Heart right ventricle (tissue), 16 donors: ENCODE measurements around the gene CAND2. TPM values are rescaled to one million over a fixed set of nuclear protein-coding genes. Genes with fewer than 3 reads are reported as not detected.
"Not testable (repeated sequence)": the region's sequence is repeated elsewhere in the genome, so short reads cannot be mapped to it uniquely, and the experiment has no call there.

Experiments
- ATAC-seq, 8 donors: fragments of 200-7000 bp; cut with Tn5 transposase; one replicate each; pipeline ENCODE4 v1.9.1; 2020; ENCODE audit warnings: mild to moderate bottlenecking in 8 of 8, moderate library complexity in 8 of 8, moderate number of reproducible peaks in 1 of 8
- DNase-seq, 2 donors: peaks; one replicate each; pipeline ENCODE4 v3.0.0-alpha.2; 2020
- H3K27ac ChIP-seq, 10 donors: fragments of 200-600 bp; sonication (generic) in 2 of 10; one replicate each; pipeline versions ENCODE4 v1.5.0 to v1.8.0; 2020 to 2022; ENCODE audit warnings: mild to moderate bottlenecking in 3 of 10
- H3K27me3 ChIP-seq, 7 donors: fragments of 200-600 bp; one replicate each; pipeline ENCODE4 v1.8.0; 2021 to 2022; ENCODE audit warnings: mild to moderate bottlenecking in 2 of 7
- H3K36me3 ChIP-seq, 9 donors: fragments of 200-600 bp; sonication (generic) in 1 of 9; one replicate each; pipeline versions ENCODE4 v1.5.0 to v1.8.0; 2020 to 2022; ENCODE audit warnings: mild to moderate bottlenecking in 2 of 9
- H3K4me1 ChIP-seq, 9 donors: fragments of 200-600 bp; sonication (generic) in 1 of 9; one replicate each; pipeline versions ENCODE4 v1.5.0 to v1.8.0; 2020 to 2022; ENCODE audit warnings: mild to moderate bottlenecking in 4 of 9
- H3K4me3 ChIP-seq, 10 donors: fragments of 200-600 bp; sonication (generic) in 2 of 10; one replicate each; pipeline versions ENCODE4 v1.5.0 to v1.8.0; 2020 to 2022; ENCODE audit warnings: mild to moderate bottlenecking in 7 of 10, moderate library complexity in 2 of 10
- H3K9me3 ChIP-seq, 11 donors: fragments of 200-600 bp in 10 of 11; sonication (generic) in 2 of 11; one replicate each; pipeline versions ENCODE4 v1.5.0 to v1.8.0; 2013 to 2022; ENCODE audit warnings: mild to moderate bottlenecking in 2 of 11, control low read depth in 1 of 11, moderate library complexity in 1 of 11
- WGBS, 2 donors: extraction: QIAGEN DNeasy Blood & Tissue Kit; methylation state at CpG; one replicate each; pipeline ENCODE4 v1.1.7; 2013; ENCODE audit warnings: inconsistent platforms in 1 of 2; 5-methylcytosine and 5-hydroxymethylcytosine counted together
- intact Hi-C, 10 donors: fragments of 100-400 bp; cut with DNase I; formaldehyde crosslinking; loops; one replicate each; pipeline versions ENCODE4 v1.11.1 to v1.14.2; 2022
- polyA plus RNA-seq, 2 donors: library from polyadenylated mRNA; stranded (reverse); fragments of 200-250 nt; gene quantifications; one replicate each; pipeline ENCODE4 v1.2.3, GENCODE V29; 2013
- total RNA-seq, 10 donors: library from RNA; stranded (reverse); fragmentation: NEBNext Ultra II Directional in 3 of 10; extraction: Animal tissue kit (Norgen Biotek cat#: 25700) in 3 of 10; gene quantifications; one replicate each; pipeline versions ENCODE4 v1.2.1 to v1.2.4, GENCODE V29; 2021 to 2023
- TF ChIP-seq, protein P1 (sequence below), 9 donors: fragments of 200-600 bp; sonication (generic) in 2 of 9; IDR thresholded peaks; one replicate each; pipeline versions ENCODE4 v1.5.0 to v1.8.0; 2021 to 2022; ENCODE audit warnings: antibody characterized with exemption in 9 of 9, mild to moderate bottlenecking in 5 of 9, moderate library complexity in 1 of 9
- donor health status: Arrhythmogenic right ventricular cardiomyopathy.
- donor health status: ischemic (EF 13 %, LVEDD 7.1; RV severe dilation, severe dysfunction).
- donor health status: healthy with polysubstance abuse.
- donor health status: DM: no; HTN: yes; CAD: no.
- donor health status: DM: no; HTN: no; CAD: no.
- donor health status: ischemic (EF 25% LVEDD 6.9; RV normal size, moderate dysfunction).
- donor health status: ischemic (EF 25% LVEDD 5.7; RV mildly dilated, moderate dysfunction).
- donor health status: healthy.
- donor health status: DM: yes; HTN: yes; CAD: no.
- donor health status: Ischemic cardiomyopathy.
- donor health status: ischemic (EF 35%, LVEDD 5.7; RV mildly dilated, moderate dysfunction).
- donor health status: nonischemic (EF 11% LVEDD 7.7; RV severe dilation, severe dysfunction).
- donor health status: DM: yes; HTN: yes; CAD: no.
- donor health status: PGD.
- donor health status: ischemic (EF 29% LVEDD 5.4; RV normal size, mild dysfunction).
- donor health status: nonischemic (EF 23%, LVEDD 6.1; RV moderate dilation, normal function).

The CAND2 gene
- total and polyA plus RNA-seq, 12 donors, result 9.2 to 99.0 (median 63.1) TPM

DNA sequence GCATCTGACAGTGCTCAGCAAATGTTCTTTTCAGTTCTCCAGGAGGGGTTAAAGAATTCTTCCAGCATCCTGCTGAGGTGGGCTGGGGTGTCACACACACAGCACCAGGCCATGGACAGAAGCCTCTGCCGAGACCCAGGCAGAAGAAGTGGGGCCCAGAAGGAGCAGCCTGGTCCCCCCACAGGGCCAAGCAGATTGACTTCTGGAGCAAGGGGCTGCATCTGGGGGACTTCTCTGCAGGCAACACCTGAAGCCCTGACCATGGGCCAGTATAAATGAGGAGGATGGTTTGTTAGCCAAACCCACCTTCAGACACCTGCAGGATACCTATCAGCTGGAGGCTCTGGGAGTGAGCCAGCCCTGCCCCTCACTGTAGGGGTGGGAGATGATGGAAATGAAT is 21.3 kb upstream of the CAND2 start:
- Histone ChIP-seq H3K36me3 (no peaks in the 10 kb centered on the region), H3K4me3 (no peak overlapping the region), H3K27me3 (peaks cover 0 to 4% (median 0%) of the 10 kb centered on the region in 7 donors), H3K9me3 (no peaks in the 10 kb centered on the region), H3K4me1 (peaks cover 0 to 16% (median 3%) of the 10 kb centered on the region in 9 donors), H3K27ac (no peak overlapping the region)
- WGBS, 2 donors, result 76 to 85% methylated on average over 1 of the region's 1 CpG
- TF ChIP-seq, protein P1, sequence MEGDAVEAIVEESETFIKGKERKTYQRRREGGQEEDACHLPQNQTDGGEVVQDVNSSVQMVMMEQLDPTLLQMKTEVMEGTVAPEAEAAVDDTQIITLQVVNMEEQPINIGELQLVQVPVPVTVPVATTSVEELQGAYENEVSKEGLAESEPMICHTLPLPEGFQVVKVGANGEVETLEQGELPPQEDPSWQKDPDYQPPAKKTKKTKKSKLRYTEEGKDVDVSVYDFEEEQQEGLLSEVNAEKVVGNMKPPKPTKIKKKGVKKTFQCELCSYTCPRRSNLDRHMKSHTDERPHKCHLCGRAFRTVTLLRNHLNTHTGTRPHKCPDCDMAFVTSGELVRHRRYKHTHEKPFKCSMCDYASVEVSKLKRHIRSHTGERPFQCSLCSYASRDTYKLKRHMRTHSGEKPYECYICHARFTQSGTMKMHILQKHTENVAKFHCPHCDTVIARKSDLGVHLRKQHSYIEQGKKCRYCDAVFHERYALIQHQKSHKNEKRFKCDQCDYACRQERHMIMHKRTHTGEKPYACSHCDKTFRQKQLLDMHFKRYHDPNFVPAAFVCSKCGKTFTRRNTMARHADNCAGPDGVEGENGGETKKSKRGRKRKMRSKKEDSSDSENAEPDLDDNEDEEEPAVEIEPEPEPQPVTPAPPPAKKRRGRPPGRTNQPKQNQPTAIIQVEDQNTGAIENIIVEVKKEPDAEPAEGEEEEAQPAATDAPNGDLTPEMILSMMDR (IDR thresholded peaks at IDR 0.05), result no peak
- ATAC-seq (peak in 1 of 8 donors; percentile 17), DNase-seq (no peak)
- intact Hi-C loops, result no loop called here

DNA sequence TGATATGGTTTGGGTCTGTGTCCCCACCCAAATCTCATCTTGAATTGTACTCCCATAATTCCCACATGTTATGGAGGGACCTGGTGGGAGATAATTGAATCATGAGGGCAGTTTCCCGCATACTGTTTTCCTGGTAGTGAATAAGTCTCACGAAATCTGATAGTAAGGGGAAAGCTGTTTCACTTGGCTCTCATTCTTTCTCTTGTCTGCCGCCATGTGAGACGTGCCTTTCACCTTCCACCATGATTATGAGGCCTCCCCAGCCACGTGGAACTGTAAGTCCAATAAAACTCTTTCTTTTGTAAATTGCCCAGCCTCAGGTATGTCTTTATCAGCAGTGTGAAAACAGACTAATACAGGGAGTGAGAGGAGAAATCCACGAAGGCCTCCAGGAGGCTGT is 20.5 kb upstream of the CAND2 start:
- H3K9me3 ChIP-seq, H3K27me3 ChIP-seq, ATAC-seq, DNase-seq, H3K27ac ChIP-seq, H3K36me3 ChIP-seq, intact Hi-C loops, H3K4me3 ChIP-seq: not testable (repeated sequence)
- peaks cover 0 to 16% (median 3%) of the 10 kb centered on the region in 9 donors for H3K4me1 ChIP-seq
- 76 to 78% methylated on average over 6 of the region's 6 CpGs for WGBS, 2 donors

DNA sequence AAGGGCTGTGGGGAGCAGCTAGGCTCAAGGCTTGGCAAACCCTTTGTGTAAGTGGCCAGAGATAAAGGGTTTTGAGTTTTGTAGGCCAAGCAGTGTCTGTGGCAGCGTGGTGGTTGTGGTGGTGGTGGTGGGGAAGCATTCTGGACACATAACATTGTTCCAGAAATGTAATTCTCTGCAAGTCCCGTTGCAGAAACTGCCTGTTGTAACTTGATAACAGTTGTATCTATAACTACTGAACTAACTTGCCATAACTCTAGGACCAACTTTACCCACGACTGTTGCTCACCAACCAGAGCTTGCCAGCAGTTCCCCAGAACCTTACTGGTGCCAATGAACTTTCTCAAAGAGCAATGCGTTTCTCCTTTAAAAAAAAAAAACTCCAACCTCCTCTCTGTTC is 19.3 kb upstream of the CAND2 start:
- WGBS, 2 donors, result 71% methylated on average over 4 of the region's 4 CpGs
- Histone ChIP-seq H3K4me3 (no peak overlapping the region), H3K4me1 (peaks cover 0 to 16% (median 3%) of the 10 kb centered on the region in 9 donors), H3K27me3 (peaks cover 0 to 4% (median 0%) of the 10 kb centered on the region in 7 donors), H3K36me3 (no peaks in the 10 kb centered on the region), H3K27ac (no peak overlapping the region), H3K9me3 (no peaks in the 10 kb centered on the region)
- TF ChIP-seq, protein P1 (IDR thresholded peaks at IDR 0.05), result no peak
- intact Hi-C loops, result no loop called here
- ATAC-seq (no peak), DNase-seq (no peak)

DNA sequence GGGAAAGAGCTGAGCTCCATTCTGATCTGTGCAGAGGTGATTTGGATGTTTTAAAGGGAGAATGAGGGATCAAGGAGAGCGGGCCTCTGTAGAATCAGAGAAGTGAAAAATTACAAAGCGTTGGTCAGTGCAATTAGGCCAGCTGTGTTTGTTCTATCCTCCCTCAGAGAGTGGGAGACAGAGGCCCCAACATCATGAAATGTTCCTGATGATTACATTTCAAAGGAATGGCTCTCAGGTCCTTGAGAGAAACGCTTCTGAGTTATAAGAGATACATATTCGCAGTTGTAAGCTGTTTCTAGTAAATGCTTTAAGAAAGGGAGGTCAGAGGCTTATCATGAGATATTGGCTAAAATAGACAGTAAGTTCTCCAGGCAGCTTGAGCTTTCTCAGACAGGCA is 15.7 kb upstream of the CAND2 start:
- Histone ChIP-seq H3K36me3 (no peaks in the 10 kb centered on the region), H3K4me3 (no peak overlapping the region), H3K4me1 (no peaks in the 10 kb centered on the region), H3K27me3 (no peaks in the 10 kb centered on the region), H3K27ac (no peak overlapping the region), H3K9me3 (no peaks in the 10 kb centered on the region)
- WGBS, 2 donors, result 67 to 75% methylated on average over 4 of the region's 4 CpGs
- ATAC-seq (no peak), DNase-seq (no peak)
- TF ChIP-seq, protein P1 (IDR thresholded peaks at IDR 0.05), result no peak
- intact Hi-C loops, result no loop called here

DNA sequence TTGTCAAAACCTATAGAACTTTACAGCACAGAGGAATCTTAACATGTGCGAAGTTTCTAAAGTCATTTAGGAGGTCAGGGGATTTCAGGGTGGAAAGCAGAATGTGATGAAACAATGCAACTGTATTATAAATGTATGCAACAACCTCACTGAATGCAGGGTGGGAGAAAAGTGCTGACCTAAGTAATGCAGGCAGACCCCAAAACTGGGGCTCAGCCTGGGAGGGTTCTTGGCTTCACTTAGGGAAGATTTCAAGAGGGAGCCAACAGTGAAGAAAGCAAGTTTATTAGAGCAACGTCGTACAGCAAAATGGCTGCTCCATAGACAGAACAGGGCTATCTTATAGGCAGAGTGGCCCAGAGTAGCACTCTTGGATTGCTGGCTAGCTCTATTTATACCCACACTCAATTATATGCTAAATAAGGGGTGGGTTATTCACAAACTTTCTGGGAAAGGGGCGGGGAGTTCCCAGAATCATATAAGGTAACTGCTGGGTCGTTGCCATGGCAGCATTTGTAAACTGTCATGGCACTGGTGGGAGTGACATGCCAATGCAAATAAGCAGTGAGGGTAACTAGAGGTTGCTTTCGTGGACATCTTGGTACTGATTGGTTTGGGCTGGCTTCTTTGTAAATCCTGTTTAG is 14.2 kb upstream of the CAND2 start:
- intact Hi-C loops, result no loop called here

More for the DNA sequence above, 14.2 kb upstream of the CAND2 start:
- DNase-seq, result no peak
- TF ChIP-seq, protein P1 (IDR thresholded peaks at IDR 0.05), result no peak
- ATAC-seq, result peak in 6 of 8 donors; percentile 20 to 88 (median 68)
- H3K4me1 ChIP-seq, result no peaks in the 10 kb centered on the region
- WGBS, 2 donors, result 67% methylated on average over 6 of the region's 6 CpGs
- H3K4me3 ChIP-seq, result no peak overlapping the region
- H3K9me3 ChIP-seq, result no peaks in the 10 kb centered on the region
- no peak overlapping the region for H3K27ac ChIP-seq
- no peaks in the 10 kb centered on the region for H3K27me3 ChIP-seq
- no peaks in the 10 kb centered on the region for H3K36me3 ChIP-seq
